Adipocyte (in vitro differentiated cells): ENCODE data around the gene MRGPRG.
A peak's percentile ranks its signal among the peaks of the same experiment; 100 is the strongest.

Experiments used
- DNase-seq: peaks from one replicate; pipeline ENCODE4 v3.0.0-alpha.2; 2015; ENCODE audit warnings: low read depth
- H3K27me3 ChIP-seq: replicated peaks from 2 replicates; pipeline ENCODE4 v1.7.0; 2013; ENCODE audit warnings: mild to moderate bottlenecking, low read length, moderate library complexity; ENCODE audit not compliant: control insufficient read depth, insufficient read depth
- H3K36me3 ChIP-seq: 2 replicates; pipeline ENCODE4 v1.7.0; 2013; ENCODE audit warnings: low read length, mild to moderate bottlenecking, moderate library complexity; ENCODE audit not compliant: control insufficient read depth, insufficient read depth, severe bottlenecking
- H3K4me1 ChIP-seq: 2 replicates; pipeline ENCODE4 v1.7.0; 2013; ENCODE audit warnings: mild to moderate bottlenecking, low read length, moderate library complexity; ENCODE audit not compliant: control insufficient read depth, insufficient read depth
- H3K4me3 ChIP-seq: 2 replicates; pipeline ENCODE4 v1.7.0; 2013; ENCODE audit warnings: mild to moderate bottlenecking, low read length, moderate library complexity
- H3K9ac ChIP-seq: 2 replicates; pipeline ENCODE4 v1.7.0; 2013; ENCODE audit warnings: mild to moderate bottlenecking, low read length, moderate library complexity
- H3K9me3 ChIP-seq: 2 replicates; pipeline ENCODE4 v1.7.0; 2013; ENCODE audit warnings: mild to moderate bottlenecking, low read length, moderate library complexity; ENCODE audit not compliant: control insufficient read depth

Gene MRGPRG

DNA sequence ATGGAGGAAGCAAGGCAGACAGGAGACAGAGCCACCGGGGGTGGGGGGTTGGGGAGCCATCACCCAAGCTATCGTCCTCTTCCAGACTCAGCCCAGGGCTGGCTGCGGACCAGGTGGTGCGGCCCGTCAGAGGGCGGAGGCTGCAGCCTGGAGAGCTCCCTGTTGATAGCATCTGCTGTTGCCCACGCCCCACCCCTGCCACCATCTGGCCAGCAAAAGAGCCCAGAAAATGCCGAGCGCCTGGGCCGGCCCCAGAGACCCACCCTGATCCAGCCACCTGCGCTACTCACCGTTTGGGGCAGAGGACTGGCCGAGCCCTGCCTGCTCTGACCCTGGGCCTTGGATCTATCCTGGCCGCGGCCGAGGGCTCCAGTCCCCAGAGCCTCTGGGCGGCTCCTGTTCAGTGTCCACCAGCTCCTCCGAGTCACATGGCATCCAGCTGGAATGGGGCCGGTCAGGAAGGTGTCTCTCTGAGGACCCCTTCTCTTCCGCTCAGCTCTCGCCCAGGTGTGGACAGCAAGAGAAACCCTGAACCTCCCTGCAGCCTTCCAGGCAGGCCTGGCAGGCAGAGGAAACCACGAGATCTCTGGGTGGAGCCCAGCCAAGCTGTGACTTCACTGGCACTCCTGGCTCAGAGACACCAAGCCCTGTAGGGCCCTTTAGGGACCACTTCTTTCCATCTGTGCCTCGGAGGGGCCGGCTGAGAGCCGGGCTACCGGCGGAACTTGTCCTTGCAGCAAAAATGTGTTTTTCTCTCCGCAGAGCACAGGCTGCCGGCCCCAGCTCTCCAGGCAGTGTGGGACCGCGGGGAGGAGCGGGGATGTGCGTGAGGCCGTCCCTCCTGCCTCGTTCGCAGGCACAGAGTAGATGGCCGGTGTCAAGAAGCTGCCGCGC is 13.5 kb upstream of the MRGPRG start, which contains the start of gene MRGPRE:
Gene MRGPRE (minus strand): TSS at position 567 of the 894 bp plus-strand sequence. CDS start 3,618 bp downstream, outside the sequence.
- DNase-seq, result no peak
- H3K9ac ChIP-seq, result no peak within 1 kb of the TSS
- no peaks in the 10 kb centered on the region for H3K9me3 ChIP-seq
- H3K27me3 ChIP-seq, result peaks cover 67% of the 10 kb centered on the region
- peak within 1 kb of the TSS; percentile 9 for H3K4me3 ChIP-seq
- H3K36me3 ChIP-seq, result no peaks in the 10 kb centered on the region
- peaks cover 3% of the 10 kb centered on the region for H3K4me1 ChIP-seq

DNA sequence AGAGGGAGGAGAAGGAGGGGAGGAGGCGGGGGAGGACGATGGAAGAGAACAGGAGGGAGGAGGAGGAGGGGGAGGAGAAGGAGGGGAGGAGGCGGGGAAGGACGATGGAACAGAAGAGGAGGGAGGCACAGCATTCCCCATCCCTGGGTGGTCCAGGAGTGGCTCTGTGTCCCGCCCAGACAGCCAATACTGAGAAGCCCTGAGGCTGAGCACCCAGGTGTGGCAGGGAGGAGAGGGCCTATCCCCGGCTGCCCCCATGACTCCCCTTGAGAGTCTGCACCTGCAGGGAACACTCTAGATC is 12.9 kb upstream of the MRGPRG start:
- Histone ChIP-seq H3K4me1 (peaks cover 3% of the 10 kb centered on the region), H3K4me3 (no peak overlapping the region), H3K27me3 (peaks cover 71% of the 10 kb centered on the region), H3K9me3 (no peaks in the 10 kb centered on the region), H3K36me3 (no peaks in the 10 kb centered on the region), H3K9ac (no peak overlapping the region)
- no peak for DNase-seq

DNA sequence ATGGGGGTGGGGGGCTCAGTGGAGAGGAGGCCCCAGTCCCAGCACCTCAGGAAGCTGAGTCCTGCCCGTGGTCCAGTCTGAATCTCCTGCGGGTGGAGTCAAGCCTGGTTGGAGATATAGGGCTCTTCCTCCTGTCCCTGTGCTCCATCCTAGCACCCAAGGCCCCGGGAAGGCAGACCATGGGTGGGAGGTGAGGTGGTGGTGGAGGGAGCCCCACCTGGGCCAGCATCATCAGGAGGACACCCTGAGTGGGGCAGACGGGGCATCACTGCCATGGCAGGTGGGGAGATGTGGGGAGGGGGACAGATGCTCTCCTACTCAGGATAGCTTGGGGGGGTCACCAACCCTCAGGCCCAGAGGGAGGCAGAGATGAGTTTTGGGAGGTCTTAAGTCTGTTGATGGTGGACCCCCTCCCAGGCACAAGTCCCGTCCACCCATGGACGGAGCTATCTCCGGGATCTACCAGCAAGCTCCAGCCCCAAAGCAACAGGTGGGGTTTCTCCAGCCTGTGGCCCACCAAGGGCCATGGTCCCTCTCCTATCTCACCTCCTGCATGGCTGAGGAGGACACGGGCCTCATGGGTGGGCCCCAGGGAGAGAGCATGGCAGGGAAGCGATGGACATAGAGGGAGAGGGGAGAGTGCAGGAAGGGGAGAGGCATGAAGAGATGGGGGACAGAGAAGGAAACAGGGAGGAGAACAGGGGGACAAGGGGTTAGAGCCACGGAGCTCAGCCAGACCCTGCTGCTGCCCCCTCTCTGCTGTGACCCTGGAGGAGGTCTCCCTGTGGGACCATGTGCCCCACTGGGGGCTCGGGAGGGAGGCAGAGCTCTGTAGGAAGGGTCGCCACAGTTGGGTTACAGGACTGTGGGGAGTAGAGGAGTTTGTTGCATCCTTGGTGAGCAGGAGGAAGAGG is 12.3 kb upstream of the MRGPRG start:
- Histone ChIP-seq H3K4me3 (no peak overlapping the region), H3K9me3 (no peaks in the 10 kb centered on the region), H3K36me3 (no peaks in the 10 kb centered on the region), H3K27me3 (peaks cover 72% of the 10 kb centered on the region), H3K4me1 (peaks cover 3% of the 10 kb centered on the region), H3K9ac (no peak overlapping the region)
- no peak for DNase-seq

DNA sequence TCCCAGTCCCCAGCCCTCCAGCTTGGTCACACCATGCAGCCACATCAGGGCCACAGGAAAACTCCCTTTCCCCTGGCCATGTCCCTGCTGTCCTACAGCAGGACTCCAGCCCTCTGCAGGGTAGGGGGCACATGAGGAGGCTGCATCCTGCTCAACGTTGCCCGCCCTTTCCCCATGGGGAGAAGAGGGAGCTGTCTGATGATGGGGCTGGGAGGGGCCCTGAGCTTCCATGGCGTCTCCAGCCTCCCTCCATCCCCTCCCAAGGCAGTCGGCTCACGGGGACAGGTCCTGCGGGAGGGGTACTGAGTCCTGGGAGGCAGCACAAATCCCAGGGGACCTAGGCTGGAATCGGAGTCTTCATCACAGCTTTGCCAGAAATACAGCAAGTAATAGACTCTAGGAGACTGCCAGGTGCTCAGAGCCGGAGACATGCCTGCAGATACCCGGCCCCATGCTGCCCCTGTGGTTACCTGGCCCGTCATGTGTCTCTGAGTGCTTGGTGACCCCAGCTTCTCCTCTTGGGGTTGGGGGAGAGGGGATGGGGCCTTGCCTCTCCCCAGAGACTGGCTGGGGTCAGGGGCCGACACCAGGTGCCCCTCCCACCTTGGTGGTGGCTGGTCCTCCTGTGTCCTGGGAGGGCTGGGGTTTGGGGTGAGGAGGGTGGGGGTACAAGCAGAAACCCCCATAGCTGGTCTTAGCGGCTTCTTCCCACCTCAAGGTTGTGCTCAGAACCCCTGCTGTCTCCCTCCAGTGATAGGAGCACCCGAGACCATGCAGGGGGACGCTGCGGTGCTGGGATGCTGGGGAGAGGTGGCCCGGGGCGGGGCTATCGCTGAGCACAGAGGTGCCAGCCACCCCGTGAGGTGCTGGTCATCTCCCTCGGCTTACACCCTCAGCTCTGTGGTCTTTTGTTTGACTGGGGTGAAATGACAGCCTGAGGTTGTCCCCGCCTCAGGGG is 11.3 kb upstream of the MRGPRG start:
- Histone ChIP-seq H3K4me1 (peaks cover 3% of the 10 kb centered on the region), H3K4me3 (no peak overlapping the region), H3K9me3 (no peaks in the 10 kb centered on the region), H3K27me3 (peaks cover 73% of the 10 kb centered on the region), H3K36me3 (no peaks in the 10 kb centered on the region), H3K9ac (no peak overlapping the region)
- DNase-seq, result no peak

DNA sequence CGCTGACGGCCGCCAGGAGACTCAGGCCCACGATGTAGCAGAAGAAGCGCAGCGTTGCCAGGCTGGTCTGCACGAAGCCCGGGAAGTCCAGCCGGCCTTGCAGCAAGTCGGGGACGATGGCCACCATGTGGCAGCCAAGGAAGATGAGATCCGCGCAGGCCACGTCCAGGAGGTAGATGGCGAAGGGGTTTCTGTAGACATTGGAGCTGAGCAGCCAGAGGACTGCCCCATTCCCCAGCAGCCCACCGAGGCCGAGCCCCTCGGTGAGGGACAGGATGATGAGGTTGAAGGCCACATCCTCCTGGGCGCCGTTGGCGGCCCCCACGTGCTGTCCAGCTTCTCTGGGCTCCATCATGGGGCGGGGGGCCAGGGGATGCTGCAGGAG is 9.8 kb upstream of the MRGPRG start:
- Histone ChIP-seq H3K36me3 (no peaks in the 10 kb centered on the region), H3K4me1 (peaks cover 3% of the 10 kb centered on the region), H3K9ac (no peak overlapping the region), H3K4me3 (no peak overlapping the region), H3K9me3 (no peaks in the 10 kb centered on the region), H3K27me3 (peaks cover 74% of the 10 kb centered on the region)
- DNase-seq, result no peak

DNA sequence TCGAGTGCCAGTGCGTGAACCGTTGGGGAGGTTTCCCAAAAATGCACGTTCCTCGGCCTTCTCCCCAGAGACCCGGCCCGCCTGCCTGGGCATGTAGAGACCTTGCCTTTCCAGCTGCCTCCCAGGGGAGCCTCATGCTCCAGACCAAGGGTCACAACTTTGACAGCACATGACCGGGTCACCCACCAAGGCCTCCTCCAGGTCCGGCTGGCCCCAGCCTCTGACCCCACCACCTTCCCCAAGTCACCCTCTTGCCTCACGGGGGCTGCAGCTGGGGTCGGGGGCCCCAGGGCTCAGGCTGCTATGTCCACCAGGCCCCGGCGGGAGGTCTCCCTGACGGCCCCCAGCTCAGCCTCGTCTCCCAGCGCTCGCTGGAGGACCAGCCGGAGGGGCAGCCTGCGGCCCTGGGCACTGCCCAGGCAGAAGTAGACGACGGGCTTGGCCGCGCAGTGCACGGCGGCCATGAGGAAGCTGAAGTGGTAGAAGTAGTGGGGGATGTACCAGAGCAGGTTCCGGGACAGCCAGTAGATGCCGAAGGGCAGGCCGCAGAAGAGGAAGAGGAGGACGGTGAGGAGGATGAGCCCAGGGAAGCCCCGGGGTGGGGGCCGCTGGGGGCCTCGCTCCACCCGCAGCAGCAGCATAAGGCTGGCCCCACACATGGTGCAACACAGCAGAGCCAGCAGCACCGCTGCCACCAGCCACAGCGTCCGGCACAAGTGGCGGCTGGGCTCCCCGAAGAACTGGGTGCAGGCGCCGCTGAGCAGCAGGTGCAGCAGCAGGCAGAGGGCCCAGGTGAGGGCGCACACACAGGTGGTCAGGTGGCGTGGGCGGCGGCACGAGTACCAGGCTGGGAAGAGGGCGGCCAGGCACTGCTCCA is 9.2 kb upstream of the MRGPRG start:
- no peak overlapping the region for H3K9ac ChIP-seq
- H3K36me3 ChIP-seq, result no peaks in the 10 kb centered on the region
- H3K9me3 ChIP-seq, result no peaks in the 10 kb centered on the region
- no peak overlapping the region for H3K4me3 ChIP-seq
- peaks cover 3% of the 10 kb centered on the region for H3K4me1 ChIP-seq
- H3K27me3 ChIP-seq, result peaks cover 75% of the 10 kb centered on the region
- DNase-seq, result no peak

DNA sequence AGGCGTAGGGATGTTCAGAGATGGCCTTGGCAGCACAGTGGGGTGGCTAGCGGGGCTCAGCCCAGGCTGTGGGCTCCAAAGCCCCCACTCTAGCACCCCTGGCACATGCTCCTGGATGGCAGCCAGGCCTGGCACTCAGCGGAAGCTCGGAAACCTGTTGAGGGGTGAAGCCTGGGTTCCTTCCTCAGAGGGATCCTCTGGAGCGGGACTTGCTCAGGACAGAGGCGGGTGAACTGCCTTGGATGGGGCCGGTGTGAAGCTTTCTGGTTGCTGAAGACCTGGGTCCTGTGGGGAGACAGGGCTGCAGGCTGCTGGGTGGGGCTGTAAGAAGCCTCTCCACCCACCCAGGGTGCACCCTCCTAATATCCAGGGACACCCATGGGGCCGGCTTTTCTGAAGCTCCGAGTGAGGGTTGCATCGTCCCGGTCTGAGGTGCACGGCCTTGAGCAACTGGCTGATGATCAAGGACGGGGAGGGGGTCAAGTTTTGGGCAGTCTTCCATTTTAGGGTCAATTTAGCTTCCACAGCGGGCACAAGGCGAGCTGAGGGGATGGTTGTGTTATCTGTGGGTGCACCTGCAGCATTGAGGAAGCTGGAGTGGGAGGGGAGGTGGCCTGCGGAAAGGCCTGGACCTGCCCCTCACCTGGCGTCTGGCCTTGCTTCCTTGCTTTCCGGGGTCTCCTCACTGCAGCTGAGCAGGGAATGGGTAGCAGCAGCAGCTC is 8.4 kb upstream of the MRGPRG start:
- no peaks in the 10 kb centered on the region for H3K9me3 ChIP-seq
- H3K9ac ChIP-seq, result no peak overlapping the region
- H3K27me3 ChIP-seq, result peaks cover 75% of the 10 kb centered on the region
- H3K4me1 ChIP-seq, result no peaks in the 10 kb centered on the region
- no peak overlapping the region for H3K4me3 ChIP-seq
- no peak for DNase-seq
- H3K36me3 ChIP-seq, result no peaks in the 10 kb centered on the region

DNA sequence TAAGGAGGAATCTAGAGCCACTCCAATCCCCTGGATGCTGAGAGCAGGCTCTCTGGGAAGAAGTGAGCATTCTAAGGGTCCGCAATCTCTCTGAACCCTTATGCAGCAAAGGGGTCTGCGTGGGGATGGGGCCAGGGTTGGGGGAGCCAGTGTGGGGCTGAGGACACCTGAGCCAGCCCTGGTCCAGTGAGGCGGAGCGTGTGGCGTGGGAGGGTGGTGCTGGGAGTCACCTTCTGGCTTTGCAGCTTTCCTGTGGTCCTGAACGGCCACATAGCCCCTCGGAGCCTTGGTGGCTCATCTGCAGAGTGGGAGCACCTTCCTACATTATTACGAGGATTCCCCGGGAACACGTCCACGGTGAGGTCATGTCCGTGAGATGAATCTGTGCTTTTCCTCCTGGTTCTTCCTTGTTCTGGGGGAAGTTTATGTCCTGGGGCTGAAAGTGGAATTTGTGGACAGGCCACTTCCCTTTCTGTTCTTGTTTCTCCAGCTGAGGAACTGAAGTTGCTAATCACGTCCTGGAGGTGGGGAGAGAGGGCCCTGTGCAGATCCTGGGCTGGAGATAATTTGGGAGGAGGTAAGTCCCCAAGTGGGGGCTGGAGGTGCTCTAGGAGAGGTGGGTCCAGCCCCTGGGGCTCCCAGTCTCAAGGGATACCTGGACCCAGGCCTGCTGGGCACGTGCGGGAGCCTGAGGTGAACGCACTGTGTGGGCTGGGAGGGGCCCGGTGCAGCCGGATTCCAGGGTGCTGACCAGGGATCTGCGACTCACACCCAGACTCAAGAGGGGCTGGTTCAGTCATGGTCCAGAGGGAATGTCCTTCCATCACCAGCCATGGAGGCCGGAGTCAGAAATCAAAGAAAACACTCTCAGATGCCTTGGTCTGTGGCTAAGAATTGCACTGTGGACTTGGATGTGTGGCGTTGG is 7.5 kb upstream of the MRGPRG start:
- no peaks in the 10 kb centered on the region for H3K36me3 ChIP-seq
- H3K4me1 ChIP-seq, result no peaks in the 10 kb centered on the region
- no peak overlapping the region for H3K9ac ChIP-seq
- H3K4me3 ChIP-seq, result no peak overlapping the region
- H3K27me3 ChIP-seq, result peaks cover 72% of the 10 kb centered on the region
- no peaks in the 10 kb centered on the region for H3K9me3 ChIP-seq
- no peak for DNase-seq

DNA sequence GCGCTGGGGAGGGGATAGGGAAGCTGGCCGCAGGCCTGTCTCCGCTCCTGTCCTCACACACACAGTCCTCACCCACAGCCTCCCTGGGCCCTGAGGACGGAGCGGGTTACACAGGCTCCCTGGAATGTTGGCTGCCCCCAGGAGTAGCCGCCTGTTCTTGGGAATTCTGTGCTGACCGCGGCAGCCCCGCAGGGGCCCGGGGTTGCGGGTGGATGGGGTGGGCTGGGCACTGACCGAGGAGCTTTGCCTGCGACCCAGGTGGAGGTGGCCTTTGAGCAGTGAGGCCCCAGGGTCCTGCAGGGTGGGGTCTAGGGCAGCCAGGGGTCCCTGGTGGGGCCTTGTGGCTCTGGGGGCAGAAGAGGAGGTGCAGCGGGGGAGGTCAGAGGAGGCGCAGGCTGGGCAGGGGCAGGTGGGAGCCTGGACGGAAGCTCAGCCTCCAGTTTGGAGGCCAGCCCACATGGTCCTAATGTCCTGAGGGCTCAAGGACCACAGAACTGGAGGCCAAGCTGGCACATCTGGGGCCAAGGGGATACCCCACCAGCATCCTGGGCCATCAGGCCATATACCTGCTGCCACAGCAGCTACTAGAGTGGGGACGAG is 6.6 kb upstream of the MRGPRG start:
- no peak for DNase-seq
- H3K9me3 ChIP-seq, result no peaks in the 10 kb centered on the region
- no peak overlapping the region for H3K4me3 ChIP-seq
- H3K27me3 ChIP-seq, result peaks cover 75% of the 10 kb centered on the region
- no peaks in the 10 kb centered on the region for H3K36me3 ChIP-seq
- H3K4me1 ChIP-seq, result no peaks in the 10 kb centered on the region
- no peak overlapping the region for H3K9ac ChIP-seq
